ENCODE data around the gene GRIK4. TPM values are rescaled to one million over a fixed set of nuclear protein-coding genes. Genes with fewer than 3 reads are reported as not detected.

The GRIK4 gene
- total and polyA plus RNA-seq, 2 donors (not counting 3 experiments of a cell fraction or from before 2014, with no cell fraction given) = 0.81 to 1.6 TPM

- Histone ChIP-seq H4K20me1 (replicated peaks; ENCODE audit: control insufficient read depth, extremely low read depth, insufficient read depth, low read length) (no peaks in the 10 kb centered on the region), H3K4me1 (ENCODE audit: control insufficient read depth, extremely low read depth, insufficient read depth, low read length) (no peaks in the 10 kb centered on the region), H3K79me2 (ENCODE audit: control insufficient read depth, insufficient read depth, low read length) (no peaks in the 10 kb centered on the region), H3K9me1 (replicated peaks; ENCODE audit: control insufficient read depth, extremely low read depth, insufficient read depth, low read length) (no peaks in the 10 kb centered on the region), H2AFZ (ENCODE audit: low read depth, low read length) (no peak overlapping the region), H3K4me2 (ENCODE audit: insufficient read depth, low read length) (no peak overlapping the region), H3K4me3 (replicated peaks in 1 of 3; ENCODE audit: insufficient read depth in 1 of 3, low read depth in 1 of 3, low read length in 3 of 3) (no peak overlapping the region), H3K9me3 (replicated peaks; ENCODE audit: control insufficient read depth, insufficient read depth, low read length) (no peaks in the 10 kb centered on the region), H3K36me3 (ENCODE audit: control insufficient read depth in 2 of 2, extremely low read depth in 1 of 2, insufficient read depth in 2 of 2, low read length in 2 of 2) (no peaks in the 10 kb centered on the region), H3K27me3 (ENCODE audit: control insufficient read depth in 2 of 2, insufficient read depth in 2 of 2, low read length in 2 of 2) (peaks cover 0 to 3% of the 10 kb centered on the region in 2 experiments), H3K9ac (replicated peaks; ENCODE audit: extremely low read depth, insufficient read depth, low read length) (no peak overlapping the region), H3K27ac (ENCODE audit: insufficient read depth, low read depth, low read length) (no peak overlapping the region)
- no peak for TF ChIP-seq CTCF (IDR thresholded peaks at IDR 0.05; ENCODE audit: extremely low read depth in 1 of 2, insufficient read depth in 1 of 2, low read depth in 1 of 2, low read length in 2 of 2)
- no peak for TF ChIP-seq MAX (IDR thresholded peaks at IDR 0.05; ENCODE audit: insufficient read depth, insufficient read length)
- no peak for TF ChIP-seq MYC (IDR thresholded peaks at IDR 0.05; ENCODE audit: low read depth, low read length)
- no peak for TF ChIP-seq JUN (IDR thresholded peaks at IDR 0.05; ENCODE audit: borderline replicate concordance, insufficient read depth, insufficient read length, low read depth)
- no peak for TF ChIP-seq POLR2A (IDR thresholded peaks at IDR 0.05; ENCODE audit: low read depth, low read length)
- no peak for TF ChIP-seq POLR2AphosphoS5 (IDR thresholded peaks at IDR 0.05; ENCODE audit: insufficient read depth, low read depth, low read length)
- TF ChIP-seq EZH2 (IDR thresholded peaks at IDR 0.05; ENCODE audit: borderline replicate concordance, low read depth, low read length, severe bottlenecking) = no peak
- TF ChIP-seq FOS (IDR thresholded peaks at IDR 0.05; ENCODE audit: borderline replicate concordance, insufficient read depth, low read length) = no peak
- dilution Hi-C loops (cut with MboI; ENCODE audit: extremely low pct_ligation_motif_present, low sequenced_read_pairs) = no loop called here
- intact Hi-C loops (cut with micrococcal nuclease) = no loop called here
- FAIRE-seq (no peak), DNase-seq (ENCODE audit: low read depth, low spot score) (no peak)
- CTCF ChIA-PET = no interaction called here
- POLR2A ChIA-PET = no interaction called here
- no TSS peak for BruUV-seq (replicated peaks)
Measured at GRCh38 chr11:120840661-120841060, 329.1 kb downstream of the GRIK4 start.
